ENCODE measurements around the gene CYB5D1. TPM values are rescaled to one million over a fixed set of nuclear protein-coding genes. Genes with fewer than 3 reads are reported as not detected.

Gene CYB5D1
- total RNA-seq, 2 experiments from 2014 or later, result 13.5 to 16.2 TPM

DNA sequence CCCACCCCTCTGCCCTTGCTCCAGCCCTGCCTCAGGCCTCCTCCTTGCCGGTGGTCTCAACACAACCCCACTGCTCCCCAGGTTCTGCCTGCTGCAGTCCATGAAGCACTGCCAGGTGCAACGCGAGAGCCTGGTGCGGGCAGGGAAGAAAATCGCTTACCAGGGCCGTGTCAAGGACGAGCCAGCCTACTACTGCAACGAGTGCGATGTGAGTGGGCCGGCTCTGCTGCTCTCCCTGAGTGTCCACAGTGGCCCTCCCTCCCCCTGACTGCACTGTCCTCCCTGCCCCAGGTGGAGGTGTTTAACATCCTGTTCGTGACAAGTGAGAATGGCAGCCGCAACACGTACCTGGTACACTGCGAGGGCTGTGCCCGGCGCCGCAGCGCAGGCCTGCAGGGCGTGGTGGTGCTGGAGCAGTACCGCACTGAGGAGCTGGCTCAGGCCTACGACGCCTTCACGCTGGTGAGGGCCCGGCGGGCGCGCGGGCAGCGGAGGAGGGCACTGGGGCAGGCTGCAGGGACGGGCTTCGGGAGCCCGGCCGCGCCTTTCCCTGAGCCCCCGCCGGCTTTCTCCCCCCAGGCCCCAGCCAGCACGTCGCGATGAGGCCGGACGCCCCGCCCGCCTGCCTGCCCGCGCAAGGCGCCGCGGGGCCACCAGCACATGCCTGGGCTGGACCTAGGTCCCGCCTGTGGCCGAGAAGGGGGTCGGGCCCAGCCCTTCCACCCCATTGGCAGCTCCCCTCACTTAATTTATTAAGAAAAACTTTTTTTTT, 4.7 kb upstream of the CYB5D1 start:
- DNase-seq (peak; percentile 3), ATAC-seq (no peak)
- H3K27ac Mint-ChIP-seq, result no peak overlapping the region
- no peak overlapping the region for H3K4me3 Mint-ChIP-seq
- no peaks in the 10 kb centered on the region for H3K27me3 Mint-ChIP-seq
- ChIA-PET CTCF (no interaction called here), POLR2A (interaction anchor here (1.2 kb wide), 1 partner anchor 8 kb away, joined by 5 read pairs; no protein-coding TSS in a partner anchor)
- TF ChIP-seq, protein P1, sequence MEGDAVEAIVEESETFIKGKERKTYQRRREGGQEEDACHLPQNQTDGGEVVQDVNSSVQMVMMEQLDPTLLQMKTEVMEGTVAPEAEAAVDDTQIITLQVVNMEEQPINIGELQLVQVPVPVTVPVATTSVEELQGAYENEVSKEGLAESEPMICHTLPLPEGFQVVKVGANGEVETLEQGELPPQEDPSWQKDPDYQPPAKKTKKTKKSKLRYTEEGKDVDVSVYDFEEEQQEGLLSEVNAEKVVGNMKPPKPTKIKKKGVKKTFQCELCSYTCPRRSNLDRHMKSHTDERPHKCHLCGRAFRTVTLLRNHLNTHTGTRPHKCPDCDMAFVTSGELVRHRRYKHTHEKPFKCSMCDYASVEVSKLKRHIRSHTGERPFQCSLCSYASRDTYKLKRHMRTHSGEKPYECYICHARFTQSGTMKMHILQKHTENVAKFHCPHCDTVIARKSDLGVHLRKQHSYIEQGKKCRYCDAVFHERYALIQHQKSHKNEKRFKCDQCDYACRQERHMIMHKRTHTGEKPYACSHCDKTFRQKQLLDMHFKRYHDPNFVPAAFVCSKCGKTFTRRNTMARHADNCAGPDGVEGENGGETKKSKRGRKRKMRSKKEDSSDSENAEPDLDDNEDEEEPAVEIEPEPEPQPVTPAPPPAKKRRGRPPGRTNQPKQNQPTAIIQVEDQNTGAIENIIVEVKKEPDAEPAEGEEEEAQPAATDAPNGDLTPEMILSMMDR (IDR thresholded peaks at IDR 0.05), result no peak
- no peaks in the 10 kb centered on the region for H3K9me3 Mint-ChIP-seq
- intact Hi-C loops (cut with micrococcal nuclease), result loop anchor here (10.0 kb wide), 1 partner anchor 278 kb away; the partner anchor contains the start of gene CD68
- H3K36me3 Mint-ChIP-seq (ENCODE audit: low read depth), result peaks cover 47% of the 10 kb centered on the region
- H3K4me1 Mint-ChIP-seq (ENCODE audit: low read depth), result peaks cover 45% of the 10 kb centered on the region

GRCh38 chr17:7853691-7854038, 4.1 kb upstream of the CYB5D1 start:
- no peak for DNase-seq
- H3K27ac Mint-ChIP-seq, result no peak overlapping the region
- intact Hi-C loops (cut with micrococcal nuclease), result loop anchor here (10.0 kb wide), 1 partner anchor 279 kb away; the partner anchor contains the start of gene CD68
- CTCF ChIA-PET, result no interaction called here
- no peak overlapping the region for H3K4me3 Mint-ChIP-seq
- no peaks in the 10 kb centered on the region for H3K9me3 Mint-ChIP-seq
- H3K27me3 Mint-ChIP-seq, result no peaks in the 10 kb centered on the region
- POLR2A ChIA-PET, result interaction anchor here (1.2 kb wide), 1 partner anchor 9 kb away, joined by 5 read pairs; no protein-coding TSS in a partner anchor
- no peak for ATAC-seq
- H3K36me3 Mint-ChIP-seq (ENCODE audit: low read depth), result peaks cover 44% of the 10 kb centered on the region
- peaks cover 44% of the 10 kb centered on the region for H3K4me1 Mint-ChIP-seq (ENCODE audit: low read depth)
- TF ChIP-seq, protein P1 (IDR thresholded peaks at IDR 0.05), result no peak

DNA sequence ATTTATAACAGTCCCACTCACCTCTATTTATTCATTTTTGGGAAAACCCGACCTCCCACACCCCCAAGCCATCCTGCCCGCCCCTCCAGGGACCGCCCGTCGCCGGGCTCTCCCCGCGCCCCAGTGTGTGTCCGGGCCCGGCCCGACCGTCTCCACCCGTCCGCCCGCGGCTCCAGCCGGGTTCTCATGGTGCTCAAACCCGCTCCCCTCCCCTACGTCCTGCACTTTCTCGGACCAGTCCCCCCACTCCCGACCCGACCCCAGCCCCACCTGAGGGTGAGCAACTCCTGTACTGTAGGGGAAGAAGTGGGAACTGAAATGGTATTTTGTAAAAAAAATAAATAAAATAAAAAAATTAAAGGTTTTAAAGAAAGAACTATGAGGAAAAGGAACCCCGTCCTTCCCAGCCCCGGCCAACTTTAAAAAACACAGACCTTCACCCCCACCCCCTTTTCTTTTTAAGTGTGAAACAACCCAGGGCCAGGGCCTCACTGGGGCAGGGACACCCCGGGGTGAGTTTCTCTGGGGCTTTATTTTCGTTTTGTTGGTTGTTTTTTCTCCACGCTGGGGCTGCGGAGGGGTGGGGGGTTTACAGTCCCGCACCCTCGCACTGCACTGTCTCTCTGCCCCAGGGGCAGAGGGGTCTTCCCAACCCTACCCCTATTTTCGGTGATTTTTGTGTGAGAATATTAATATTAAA, 3.6 kb upstream of the CYB5D1 start:
- Mint-ChIP-seq H3K4me1 (ENCODE audit: low read depth) (peaks cover 49% of the 10 kb centered on the region), H3K9me3 (no peaks in the 10 kb centered on the region), H3K36me3 (ENCODE audit: low read depth) (peaks cover 41% of the 10 kb centered on the region), H3K27ac (no peak overlapping the region), H3K27me3 (no peaks in the 10 kb centered on the region), H3K4me3 (no peak overlapping the region)
- ATAC-seq (no peak), DNase-seq (no peak)
- CTCF ChIA-PET, result no interaction called here
- TF ChIP-seq, protein P1 (IDR thresholded peaks at IDR 0.05), result no peak
- POLR2A ChIA-PET, result interaction anchor here (1.2 kb wide), 1 partner anchor 9 kb away, joined by 5 read pairs; no protein-coding TSS in a partner anchor
- intact Hi-C loops (cut with micrococcal nuclease), result loop anchor here (10.0 kb wide), 1 partner anchor 279 kb away; the partner anchor contains the start of gene CD68

GRCh38 chr17:7854851-7855659, 2.7 kb upstream of the CYB5D1 start, which contains the start of gene TMEM88:
Gene TMEM88 (plus strand): TSS chr17:7855066. CDS start chr17:7855075, 9 bp downstream.
- DNase-seq (peak; percentile 7), ATAC-seq (no peak)
- peaks cover 37% of the 10 kb centered on the region for H3K36me3 Mint-ChIP-seq (ENCODE audit: low read depth)
- POLR2A ChIA-PET, result interaction anchor here (1.0 to 2.9 kb wide), 5 partner anchors 12 to 318 kb away, joined by 4 to 42 read pairs (median 16); no protein-coding TSS in a partner anchor
- H3K9me3 Mint-ChIP-seq, result no peaks in the 10 kb centered on the region
- H3K4me1 Mint-ChIP-seq (ENCODE audit: low read depth), result peaks cover 47% of the 10 kb centered on the region
- H3K4me3 Mint-ChIP-seq, result no peak within 1 kb of the TSS
- intact Hi-C loops (cut with micrococcal nuclease), result loop anchor here (10.0 kb wide), 1 partner anchor 280 kb away; the partner anchor contains the start of gene CD68
- CTCF ChIA-PET, result no interaction called here
- H3K27me3 Mint-ChIP-seq, result no peaks in the 10 kb centered on the region
- TF ChIP-seq, protein P1 (IDR thresholded peaks at IDR 0.05), result no peak
- H3K27ac Mint-ChIP-seq, result no peak within 1 kb of the TSS
